WTC11 (cell line): ENCODE data around the gene NUSAP1. TPM values are rescaled to one million over a fixed set of nuclear protein-coding genes. Genes with fewer than 3 reads are reported as not detected.

Experiments
- ATAC-seq: fragments of 200-7000 bp; cut with Tn5 transposase; 2 replicates; pipeline ENCODE4 v1.10.0; 2021; ENCODE audit warnings: mild to moderate bottlenecking, moderate library complexity
- CTCF ChIA-PET: fragments of 300-600 bp; sonication (Branson Sonifier 250); formaldehyde crosslinking; loops from one replicate; lab custom pipeline; 2021; ENCODE audit warnings: antibody characterized with exemption; lab: Charles Lee
- POLR2A ChIA-PET: fragments of 350-600 bp; sonication (Branson Sonifier 250); formaldehyde crosslinking; loops from one replicate; lab custom pipeline; 2021; ENCODE audit warnings: antibody characterized with exemption; lab: Charles Lee
- DNase-seq: peaks from one replicate; pipeline ENCODE4 v3.0.0; 2021; ENCODE audit warnings: low spot score
- H3K27ac Mint-ChIP-seq: 2 replicates; pipeline ENCODE4 v1.8.0; 2021; ENCODE audit warnings: mixed read lengths
- H3K27me3 Mint-ChIP-seq: 2 replicates; pipeline ENCODE4 v1.8.0; 2021; ENCODE audit warnings: low read depth, mild to moderate bottlenecking, moderate library complexity, mixed read lengths
- H3K36me3 Mint-ChIP-seq: 2 replicates; pipeline ENCODE4 v1.8.0; 2021; ENCODE audit warnings: mixed read lengths
- H3K4me1 Mint-ChIP-seq: 2 replicates; pipeline ENCODE4 v1.8.0; 2022; ENCODE audit warnings: mixed read lengths
- H3K4me3 Mint-ChIP-seq: 2 replicates; pipeline ENCODE4 v1.8.0; 2021; ENCODE audit warnings: mild to moderate bottlenecking, moderate library complexity, mixed read lengths
- H3K9me3 Mint-ChIP-seq: 2 replicates; pipeline ENCODE4 v1.8.0; 2021; ENCODE audit warnings: mixed read lengths
- ARID4B ChIP-seq: sonication (generic); formaldehyde crosslinking; IDR thresholded peaks from 2 replicates; pipeline ENCODE4 v1.8.0; 2023; ENCODE audit warnings: missing genetic modification reagents, mild to moderate bottlenecking, borderline replicate concordance
- ATF1 ChIP-seq: sonication (generic); formaldehyde crosslinking; IDR thresholded peaks from 2 replicates; pipeline ENCODE4 v1.8.1; 2023; ENCODE audit warnings: mild to moderate bottlenecking, moderate library complexity, missing genetic modification reagents
- CDX4 ChIP-seq: fragments of 250-450 bp; sonication (Bioruptor Pico); IDR thresholded peaks from 2 replicates; pipeline ENCODE4 v1.9.0; 2021; ENCODE audit warnings: moderate library complexity, mild to moderate bottlenecking, inconsistent platforms, borderline replicate concordance
- E2F1 ChIP-seq: sonication (generic); formaldehyde crosslinking; IDR thresholded peaks from 2 replicates; pipeline ENCODE4 v1.8.0; 2022; ENCODE audit warnings: mild to moderate bottlenecking, missing genetic modification reagents
- ELF4 ChIP-seq: sonication (generic); formaldehyde crosslinking; IDR thresholded peaks from 2 replicates; pipeline ENCODE4 v1.8.1; 2022; ENCODE audit warnings: low read depth, mild to moderate bottlenecking, moderate library complexity, missing genetic modification reagents
- EMX1 ChIP-seq: fragments of 250-450 bp; sonication (Bioruptor Pico); IDR thresholded peaks from 2 replicates; pipeline ENCODE4 v1.8.0; 2021; ENCODE audit warnings: mild to moderate bottlenecking
- FOXJ3 ChIP-seq: sonication (generic); formaldehyde crosslinking; IDR thresholded peaks from 2 replicates; pipeline ENCODE4 v1.9.0; 2021; ENCODE audit warnings: missing genetic modification reagents, mild to moderate bottlenecking, borderline replicate concordance
- FOXP1 ChIP-seq: sonication (generic); formaldehyde crosslinking; IDR thresholded peaks from 2 replicates; pipeline ENCODE4 v1.8.0; 2022; ENCODE audit warnings: missing genetic modification reagents, mild to moderate bottlenecking, moderate library complexity, borderline replicate concordance
- HMGXB4 ChIP-seq: sonication (generic); formaldehyde crosslinking; IDR thresholded peaks from 2 replicates; pipeline ENCODE4 v1.8.1; 2023; ENCODE audit warnings: mild to moderate bottlenecking, moderate library complexity, missing genetic modification reagents
- MAX ChIP-seq: sonication (generic); formaldehyde crosslinking; IDR thresholded peaks from 2 replicates; pipeline ENCODE4 v1.8.0; 2022; ENCODE audit warnings: mild to moderate bottlenecking, missing genetic modification reagents
- MXD4 ChIP-seq: fragments of 250-450 bp; sonication (Bioruptor Pico); IDR thresholded peaks from 2 replicates; pipeline ENCODE4 v1.8.0; 2021; ENCODE audit warnings: mild to moderate bottlenecking, moderate library complexity, borderline replicate concordance
- NFE2L1 ChIP-seq: sonication (generic); formaldehyde crosslinking; IDR thresholded peaks from 2 replicates; pipeline ENCODE4 v1.8.1; 2023; ENCODE audit warnings: missing genetic modification reagents
- NR3C1 ChIP-seq: sonication (generic); formaldehyde crosslinking; conservative IDR thresholded peaks from 2 replicates; pipeline ENCODE4 v1.8.1; 2023; ENCODE audit warnings: low read depth, mild to moderate bottlenecking, missing genetic modification reagents
- PRRX2 ChIP-seq: fragments of 250-450 bp; sonication (Bioruptor Pico); IDR thresholded peaks from 2 replicates; pipeline ENCODE4 v1.8.0; 2021; ENCODE audit warnings: mild to moderate bottlenecking
- SMAD3 ChIP-seq: sonication (generic); formaldehyde crosslinking; IDR thresholded peaks from 2 replicates; pipeline ENCODE4 v1.8.0; 2022; ENCODE audit warnings: missing genetic modification reagents, mild to moderate bottlenecking, borderline replicate concordance
- TCF7 ChIP-seq: sonication (generic); formaldehyde crosslinking; IDR thresholded peaks from 2 replicates; pipeline ENCODE4 v1.8.0; 2022; ENCODE audit warnings: mild to moderate bottlenecking, low read depth, missing genetic modification reagents, moderate library complexity
- TEAD1 ChIP-seq: sonication (generic); formaldehyde crosslinking; IDR thresholded peaks from 2 replicates; pipeline ENCODE4 v1.8.0; 2022; ENCODE audit warnings: mild to moderate bottlenecking, missing genetic modification reagents
- TEAD4 ChIP-seq: sonication (generic); formaldehyde crosslinking; IDR thresholded peaks from 2 replicates; pipeline ENCODE4 v1.8.0; 2022; ENCODE audit warnings: mild to moderate bottlenecking, missing genetic modification reagents
- ZBTB43 ChIP-seq: sonication (generic); formaldehyde crosslinking; IDR thresholded peaks from 2 replicates; pipeline ENCODE4 v1.8.1; 2023; ENCODE audit warnings: mild to moderate bottlenecking, missing genetic modification reagents
- ZMAT4 ChIP-seq: fragments of 250-450 bp; sonication (Bioruptor Pico); IDR thresholded peaks from 2 replicates; pipeline ENCODE4 v1.9.0; 2021; ENCODE audit warnings: mild to moderate bottlenecking
- ZNF423 ChIP-seq: fragments of 250-450 bp; sonication (Bioruptor Pico); IDR thresholded peaks from 2 replicates; pipeline ENCODE4 v2.1.2; 2022; ENCODE audit warnings: mild to moderate bottlenecking, moderate library complexity
- ZNF512 ChIP-seq: sonication (generic); formaldehyde crosslinking; IDR thresholded peaks from 2 replicates; pipeline ENCODE4 v1.8.1; 2022; ENCODE audit warnings: missing genetic modification reagents, borderline replicate concordance
- total RNA-seq: library from RNA; stranded (reverse); gene quantifications from 3 replicates; pipeline ENCODE4 v1.2.3, GENCODE V29; 2021

Gene NUSAP1
- total RNA-seq, 1 experiment from 2014 or later: 135 TPM

- ATAC-seq: no peak
- no peak for DNase-seq
- no peak overlapping the region for H3K27ac Mint-ChIP-seq
- POLR2A ChIA-PET: no interaction called here
- CTCF ChIA-PET: interaction anchor here (1.4 kb wide), 1 partner anchor 59 kb away, joined by 3 read pairs; no protein-coding TSS in a partner anchor
- H3K4me3 Mint-ChIP-seq: no peak overlapping the region
- H3K9me3 Mint-ChIP-seq: no peaks in the 10 kb centered on the region
- H3K36me3 Mint-ChIP-seq: no peaks in the 10 kb centered on the region
- H3K4me1 Mint-ChIP-seq: peaks cover 2% of the 10 kb centered on the region; the same call in 1 of the 2 replicates
- H3K27me3 Mint-ChIP-seq: no peaks in the 10 kb centered on the region
- TF ChIP-seq FOXP1: no peak
- TF ChIP-seq NR3C1 (CRISPR knock-in tag): no peak
- no peak for TF ChIP-seq MXD4 (CRISPR knock-in tag)
- no peak for TF ChIP-seq HMGXB4 (CRISPR knock-in tag)
- TF ChIP-seq ZBTB43 (CRISPR knock-in tag): no peak
- TF ChIP-seq TEAD1: no peak
- TF ChIP-seq ZNF423 (CRISPR knock-in tag): no peak
- TF ChIP-seq ZNF512 (CRISPR knock-in tag): no peak
- no peak for TF ChIP-seq E2F1 (CRISPR knock-in tag)
- no peak for TF ChIP-seq SMAD3 (CRISPR knock-in tag)
- TF ChIP-seq TCF7 (CRISPR knock-in tag): no peak
- no peak for TF ChIP-seq ARID4B
- TF ChIP-seq ELF4 (CRISPR knock-in tag): no peak
- no peak for TF ChIP-seq ZMAT4
- TF ChIP-seq, all 79 proteins: peak for 0
These were observed 74.7 kb downstream of the NUSAP1 start for GRCh38 chr15:41407341-41407740.

- Mint-ChIP-seq H3K4me1 (no peaks in the 10 kb centered on the region), H3K27ac (0 out of 2 replicates have a peak overlapping the region, but pooled peaks have one; percentile 45), H3K9me3 (no peaks in the 10 kb centered on the region), H3K4me3 (no peak overlapping the region), H3K36me3 (no peaks in the 10 kb centered on the region), H3K27me3 (no peaks in the 10 kb centered on the region)
- ChIA-PET POLR2A (no interaction called here), CTCF (interaction anchor here (0.6 kb wide), 1 partner anchor 1182 kb away, joined by 3 read pairs; no protein-coding TSS in a partner anchor)
- ATAC-seq (peak; percentile 48), DNase-seq (no peak)
- TF ChIP-seq FOXJ3 (CRISPR knock-in tag) (no peak), CDX4 (CRISPR knock-in tag) (no peak), PRRX2 (CRISPR knock-in tag) (no peak), NFE2L1 (CRISPR knock-in tag) (no peak), HMGXB4 (CRISPR knock-in tag) (no peak), ATF1 (no peak), EMX1 (CRISPR knock-in tag) (no peak), TEAD4 (CRISPR knock-in tag) (no peak), MAX (CRISPR knock-in tag) (no peak)
These were observed 75.6 kb downstream of the NUSAP1 start for GRCh38 chr15:41408234-41408641.
